GM12872 (cell line): Measurements from ENCODE around the gene FAM174C.

Experiments used
- CTCF ChIP-seq: IDR thresholded peaks from 3 replicates; pipeline ENCODE4 v1.5.1; 2011; ENCODE audit warnings: low read depth, mild to moderate bottlenecking, low read length, moderate library complexity; ENCODE audit not compliant: insufficient read depth

The FAM174C gene

GRCh38 chr19:1255186-1256161 lies 19.9 kb upstream of the FAM174C start:
- TF ChIP-seq CTCF: no peak

GRCh38 chr19:1256646-1257474 lies 18.5 kb upstream of the FAM174C start:
- no peak for TF ChIP-seq CTCF

- no peak for TF ChIP-seq CTCF
Measured at GRCh38 chr19:1257475-1258162, 17.7 kb upstream of the FAM174C start.

GRCh38 chr19:1258163-1258492 lies 17.2 kb upstream of the FAM174C start:
- no peak for TF ChIP-seq CTCF

- no peak for TF ChIP-seq CTCF
Measured at GRCh38 chr19:1258707-1259205, 16.6 kb upstream of the FAM174C start.

GRCh38 chr19:1259206-1259875 lies 16.0 kb upstream of the FAM174C start:
- no peak for TF ChIP-seq CTCF
